Retinal pigment epithelial cell (primary cell): Measurements from ENCODE around the gene CLDN14.

ENCODE experiments used
- DNase-seq: peaks from one replicate; pipeline ENCODE4 v3.0.0-alpha.2; 2010; ENCODE audit warnings: low read depth
- H3K4me3 ChIP-seq: 2 replicates; pipeline ENCODE4 v1.5.1; 2011; ENCODE audit warnings: mild to moderate bottlenecking, low read length, control low read depth, moderate library complexity
- CTCF ChIP-seq: conservative IDR thresholded peaks from 2 replicates; pipeline ENCODE4 v1.5.1; 2011; ENCODE audit warnings: low read depth, low read length, control low read depth, inconsistent platforms

CLDN14 gene

GRCh38 chr21:36518883-36519492 lies 39.1 kb upstream of the CLDN14 start:
- DNase-seq, result no peak
- no peak for TF ChIP-seq CTCF
- H3K4me3 ChIP-seq, result no peak overlapping the region

- TF ChIP-seq CTCF, result no peak
- DNase-seq, result no peak
- no peak overlapping the region for H3K4me3 ChIP-seq
Measured at GRCh38 chr21:36517366-36518075, 37.6 kb upstream of the CLDN14 start.

GRCh38 chr21:36516281-36516680 lies 36.4 kb upstream of the CLDN14 start:
- TF ChIP-seq CTCF, result no peak
- no peak overlapping the region for H3K4me3 ChIP-seq
- DNase-seq, result no peak

- H3K4me3 ChIP-seq, result no peak overlapping the region
- TF ChIP-seq CTCF, result no peak
- no peak for DNase-seq
Measured at GRCh38 chr21:36513430-36513829, 33.5 kb upstream of the CLDN14 start.

- DNase-seq, result no peak
- no peak overlapping the region for H3K4me3 ChIP-seq
- TF ChIP-seq CTCF, result no peak
Measured at GRCh38 chr21:36512971-36513370, 33.0 kb upstream of the CLDN14 start.

- DNase-seq, result no peak
- no peak for TF ChIP-seq CTCF
- no peak overlapping the region for H3K4me3 ChIP-seq
Measured at GRCh38 chr21:36511484-36512220, 31.7 kb upstream of the CLDN14 start.

GRCh38 chr21:36510911-36511310 lies 31.0 kb upstream of the CLDN14 start:
- DNase-seq, result no peak
- no peak for TF ChIP-seq CTCF

More at GRCh38 chr21:36510911-36511310, 31.0 kb upstream of the CLDN14 start:
- H3K4me3 ChIP-seq, result no peak overlapping the region
